Subcutaneous adipose tissue (tissue), 4 donors: Measurements from ENCODE around the gene SKOR1. TPM values are rescaled to one million over a fixed set of nuclear protein-coding genes. Genes with fewer than 3 reads are reported as not detected.

Source experiments
- CTCF ChIP-seq: fragments of 450-650 bp; IDR thresholded peaks from one replicate; pipeline ENCODE4 v1.5.1; 2016; ENCODE audit warnings: low read depth, mild to moderate bottlenecking, control low read depth, antibody characterized with exemption, moderate library complexity
- small RNA-seq: library from RNA; depleted of rRNA; stranded (forward); fragments of <200 nt; gene quantifications from one replicate; pipeline ENCODE3, GENCODE V24; 2016
- total RNA-seq, 4 donors: library from RNA; depleted of rRNA; stranded (reverse); fragments of >200 nt; gene quantifications; one replicate each; pipeline ENCODE4 v1.1.0, GENCODE V29; 2016

The SKOR1 gene
- total RNA-seq, 4 donors from 2014 or later: 0.17 to 2.8 (median 0.44) TPM; not detected in 1

GRCh38 chr15:67879440-67880129, 54.3 kb downstream of the SKOR1 start:
- no peak for TF ChIP-seq CTCF

- TF ChIP-seq CTCF: no peak
Observed at GRCh38 chr15:67880651-67881182, 55.4 kb downstream of the SKOR1 start.

GRCh38 chr15:67882487-67883233, 57.4 kb downstream of the SKOR1 start:
- TF ChIP-seq CTCF: no peak

GRCh38 chr15:67883234-67883773, 58.0 kb downstream of the SKOR1 start:
- TF ChIP-seq CTCF: no peak

GRCh38 chr15:67884009-67884408, 58.7 kb downstream of the SKOR1 start:
- TF ChIP-seq CTCF: no peak

Small RNA genes lying within 50 kb of the gene (small RNA-seq; reads per million reads assigned to genes)
- gene RNU6-1: not detected

Other genes with a start within 250 kb of the SKOR1 start
- not detected for gene RNU6-1, start 14.5 kb downstream of the SKOR1 start, total RNA-seq
- 10 to 100 TPM; 34.3 to 68.8 (median 45.4) TPM for gene PIAS1, start 228.8 kb downstream of the SKOR1 start, total RNA-seq